Measurements from ENCODE around the gene TARDBP. TPM values are rescaled to one million over a fixed set of nuclear protein-coding genes. Genes with fewer than 3 reads are reported as not detected.

TARDBP gene
- total and polyA plus RNA-seq, 9 of the 15 experiments (the other 6 are each of a cell fraction or from before 2014, with no cell fraction given): 122 to 515 (median 243) TPM

- no peak for DNase-seq (ENCODE audit: extremely low read depth in 1 of 4, low spot score in 3 of 4)
- no peak overlapping the region for H3K27ac ChIP-seq (ENCODE audit: extremely low read depth, low read depth, low read length)
- FAIRE-seq: no peak
- POLR2A ChIA-PET: interaction anchor here (0.9 to 1.8 kb wide), 4 partner anchors 8 to 15 kb away, joined by 3 to 6 read pairs (median 4); no protein-coding TSS in a partner anchor
- H3K9me1 ChIP-seq (ENCODE audit: control insufficient read depth, insufficient read depth, low read length): no peaks in the 10 kb centered on the region
- no peak for ATAC-seq
- CTCF ChIA-PET (ENCODE audit: low intra/inter-chr PET ratio): no interaction called here
- no peaks in the 10 kb centered on the region for H3K27me3 ChIP-seq (ENCODE audit: control insufficient read depth in 2 of 2, insufficient read depth in 2 of 2, low read length in 2 of 2)
- no peak for TF ChIP-seq SRSF1 (IDR thresholded peaks at IDR 0.05; ENCODE audit: low read depth, low read length)
- TF ChIP-seq ZNF121 (CRISPR knock-in tag; conservative IDR thresholded peaks at IDR 0.05): peak; percentile 72
- no peak overlapping the region for H2AFZ ChIP-seq (ENCODE audit: low read depth, low read length)
- H3K4me2 ChIP-seq (ENCODE audit: insufficient read depth, low read length): no peak overlapping the region
- no peak overlapping the region for H3K4me3 ChIP-seq
- H4K20me1 ChIP-seq (replicated peaks; ENCODE audit: control insufficient read depth, insufficient read depth, low read length): no peaks in the 10 kb centered on the region
- peaks cover 14% of the 10 kb centered on the region for H3K79me2 ChIP-seq (ENCODE audit: control insufficient read depth, insufficient read depth, low read length)
- no peak overlapping the region for H3K9ac ChIP-seq (ENCODE audit: insufficient read depth in 1 of 2, low read depth in 2 of 2, low read length in 2 of 2)
- intact Hi-C loops (cut with micrococcal nuclease): no loop called here
- peaks cover 82% of the 10 kb centered on the region; the same call in 2 of the 3 replicates for H3K36me3 ChIP-seq (ENCODE audit: control insufficient read depth, insufficient read depth, low read length)
- no TSS peak for BruUV-seq (replicated peaks)
- WGBS (ENCODE audit: insufficient coverage, low coverage, missing lambda C conversion rate): 95% methylated on average over 1 of the region's 1 CpG
- peaks cover 6 to 11% of the 10 kb centered on the region in 2 experiments; a peak in 4 of 5 replicates for H3K4me1 ChIP-seq (replicated peaks in 1 of 2; ENCODE audit: control insufficient read depth in 2 of 2, insufficient read depth in 2 of 2, low read length in 2 of 2)
- in situ Hi-C loops (cut with MboI): no loop called here
- H3K9me3 ChIP-seq (replicated peaks; ENCODE audit: control insufficient read depth, insufficient read depth, low read depth, low read length): no peaks in the 10 kb centered on the region
Measured at GRCh38 chr1:11065796-11066195, 53.3 kb downstream of the TARDBP start.

GRCh38 chr1:11067716-11068599 lies 55.5 kb downstream of the TARDBP start:
- Histone ChIP-seq H3K27me3 (ENCODE audit: control insufficient read depth in 2 of 2, insufficient read depth in 2 of 2, low read length in 2 of 2) (no peaks in the 10 kb centered on the region), H3K4me3 (no peak overlapping the region), H3K79me2 (ENCODE audit: control insufficient read depth, insufficient read depth, low read length) (no peaks in the 10 kb centered on the region), H3K36me3 (ENCODE audit: control insufficient read depth, insufficient read depth, low read length) (peaks cover 89% of the 10 kb centered on the region), H3K9me3 (replicated peaks; ENCODE audit: control insufficient read depth, insufficient read depth, low read depth, low read length) (no peaks in the 10 kb centered on the region), H2AFZ (ENCODE audit: low read depth, low read length) (no peak overlapping the region), H3K4me1 (replicated peaks in 1 of 2; ENCODE audit: control insufficient read depth in 2 of 2, insufficient read depth in 2 of 2, low read length in 2 of 2) (no peaks in the 10 kb centered on the region), H4K20me1 (replicated peaks; ENCODE audit: control insufficient read depth, insufficient read depth, low read length) (no peaks in the 10 kb centered on the region), H3K27ac (ENCODE audit: extremely low read depth, low read depth, low read length) (no peak overlapping the region), H3K4me2 (ENCODE audit: insufficient read depth, low read length) (no peak overlapping the region), H3K9me1 (ENCODE audit: control insufficient read depth, insufficient read depth, low read length) (no peaks in the 10 kb centered on the region), H3K9ac (ENCODE audit: insufficient read depth in 1 of 2, low read depth in 2 of 2, low read length in 2 of 2) (no peak overlapping the region; a peak in 1 of 4 replicates)
- POLR2A ChIA-PET: interaction anchor here (0.5 to 1.7 kb wide), 3 partner anchors 8 to 54 kb away, joined by 3 to 4 read pairs (median 3); partner anchors contain the start of gene SRM
- no TSS peak for BruUV-seq (replicated peaks)
- FAIRE-seq: no peak
- ATAC-seq: no peak
- intact Hi-C loops (cut with micrococcal nuclease) (no loop called here), in situ Hi-C loops (cut with MboI) (no loop called here)
- WGBS (ENCODE audit: insufficient coverage, low coverage, missing lambda C conversion rate): 93% methylated on average over 18 of the region's 18 CpGs
- TF ChIP-seq RBFOX2 (IDR thresholded peaks at IDR 0.05; ENCODE audit: low read depth, low read length) (peak; percentile 18; the same call in 1 of the 2 replicates), ZNF511 (CRISPR knock-in tag; IDR thresholded peaks at IDR 0.05) (no peak)
- CTCF ChIA-PET (ENCODE audit: low intra/inter-chr PET ratio): no interaction called here
- DNase-seq (ENCODE audit: extremely low read depth in 1 of 4, low spot score in 3 of 4): no peak

Measured in K562 (cell line).